K562 (cell line): ENCODE data around the gene MYO1H.

Source experiments
- HDAC2 ChIP-seq: fragments of 450-650 bp; IDR thresholded peaks from 2 replicates; pipeline ENCODE4 v1.6.1; 2016; ENCODE audit warnings: mild to moderate bottlenecking
- MTA3 ChIP-seq: fragments of 450-650 bp; formaldehyde crosslinking; IDR thresholded peaks from 2 replicates; pipeline ENCODE4 v1.6.1; 2017; ENCODE audit warnings: mild to moderate bottlenecking, borderline replicate concordance
- NCOA2 ChIP-seq, 2 experiments: fragments of 450-650 bp; IDR thresholded peaks; 2 replicates each; pipeline ENCODE4 v1.6.1; 2018; ENCODE audit warnings: mild to moderate bottlenecking in 2 of 2, moderate library complexity in 1 of 2; ENCODE audit not compliant: partially characterized antibody in 2 of 2
- POLR2A ChIP-seq: fragments of 450-650 bp; conservative IDR thresholded peaks from 2 replicates; pipeline ENCODE4 v1.6.1; 2016
- SMAD3 ChIP-seq: fragments of 450-650 bp; formaldehyde crosslinking; conservative IDR thresholded peaks from 2 replicates; pipeline ENCODE4 v1.4.0; 2020; ENCODE audit warnings: mild to moderate bottlenecking
- ZBTB8A ChIP-seq: fragments of 450-650 bp; IDR thresholded peaks from 2 replicates; pipeline ENCODE4 v1.6.1; 2018; ENCODE audit warnings: mild to moderate bottlenecking, moderate library complexity; ENCODE audit not compliant: partially characterized antibody
- ZNF184 ChIP-seq: sonication (generic); formaldehyde crosslinking; IDR thresholded peaks from 2 replicates; pipeline ENCODE4 v1.5.0; 2020; ENCODE audit warnings: missing genetic modification reagents
- ZNF384 ChIP-seq: IDR thresholded peaks from 2 replicates; pipeline ENCODE4 v1.6.1; 2012; ENCODE audit warnings: low read depth, low read length, improper control_type of control experiment
- ZNF445 ChIP-seq: fragments of 250-450 bp; sonication (Bioruptor Pico); IDR thresholded peaks from 2 replicates; pipeline ENCODE4 v1.4.0; 2020; ENCODE audit warnings: low read depth, mild to moderate bottlenecking, moderate library complexity
- TF ChIP-seq, protein P1 (sequence below), 3 experiments: IDR thresholded peaks in 2 of 3; conservative IDR thresholded peaks in 1 of 3; 2 replicates each; pipeline ENCODE4 v1.5.1; 2011 to 2012; ENCODE audit warnings: low read length in 3 of 3, mild to moderate bottlenecking in 3 of 3, control low read depth in 2 of 3, improper control_type of control experiment in 1 of 3, inconsistent platforms in 1 of 3, low read depth in 1 of 3, mixed read lengths in 1 of 3, moderate library complexity in 1 of 3; ENCODE audit not compliant: insufficient read depth in 2 of 3
- TF ChIP-seq, protein P2 (sequence below), 2 experiments: fragments of 450-650 bp; formaldehyde crosslinking in 1 of 2; IDR thresholded peaks; 2 replicates each; pipeline versions ENCODE4 v1.4.0 to v1.6.1; 2014 to 2020; ENCODE audit warnings: mild to moderate bottlenecking in 2 of 2, borderline replicate concordance in 1 of 2, low read depth in 1 of 2
- TF ChIP-seq, protein P3 (sequence below): sonication (generic); formaldehyde crosslinking; IDR thresholded peaks from 2 replicates; pipeline ENCODE4 v1.8.1; 2023; ENCODE audit warnings: mild to moderate bottlenecking, missing genetic modification reagents
- TF ChIP-seq, protein P4 (sequence below): fragments of 250-450 bp; sonication (Bioruptor Pico); IDR thresholded peaks from 2 replicates; pipeline ENCODE4 v1.5.0; 2021

DNA sequence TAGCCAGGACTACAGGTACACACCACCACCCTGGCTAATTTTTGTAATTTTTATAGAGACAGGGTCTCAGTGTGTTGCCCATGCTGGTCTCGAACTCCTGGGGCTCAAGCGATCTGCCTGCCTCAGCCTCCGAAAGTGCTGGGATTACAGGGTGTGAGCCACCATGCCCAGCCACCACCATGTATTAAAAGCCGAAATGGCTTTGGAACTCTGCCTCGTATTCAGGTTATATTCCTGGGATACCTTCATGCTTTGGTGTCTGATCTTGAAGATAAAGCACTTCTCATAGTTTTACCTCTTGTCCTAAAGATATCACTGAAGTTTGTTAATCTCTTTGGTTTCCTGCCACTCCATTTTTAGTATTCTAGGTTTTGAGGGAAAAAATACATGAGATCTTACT lies 47.2 kb downstream of the MYO1H start:
- no peak for TF ChIP-seq ZNF445 (CRISPR knock-in tag)
- TF ChIP-seq ZBTB8A = no peak
- no peak for TF ChIP-seq HDAC2
- TF ChIP-seq, protein P1, sequence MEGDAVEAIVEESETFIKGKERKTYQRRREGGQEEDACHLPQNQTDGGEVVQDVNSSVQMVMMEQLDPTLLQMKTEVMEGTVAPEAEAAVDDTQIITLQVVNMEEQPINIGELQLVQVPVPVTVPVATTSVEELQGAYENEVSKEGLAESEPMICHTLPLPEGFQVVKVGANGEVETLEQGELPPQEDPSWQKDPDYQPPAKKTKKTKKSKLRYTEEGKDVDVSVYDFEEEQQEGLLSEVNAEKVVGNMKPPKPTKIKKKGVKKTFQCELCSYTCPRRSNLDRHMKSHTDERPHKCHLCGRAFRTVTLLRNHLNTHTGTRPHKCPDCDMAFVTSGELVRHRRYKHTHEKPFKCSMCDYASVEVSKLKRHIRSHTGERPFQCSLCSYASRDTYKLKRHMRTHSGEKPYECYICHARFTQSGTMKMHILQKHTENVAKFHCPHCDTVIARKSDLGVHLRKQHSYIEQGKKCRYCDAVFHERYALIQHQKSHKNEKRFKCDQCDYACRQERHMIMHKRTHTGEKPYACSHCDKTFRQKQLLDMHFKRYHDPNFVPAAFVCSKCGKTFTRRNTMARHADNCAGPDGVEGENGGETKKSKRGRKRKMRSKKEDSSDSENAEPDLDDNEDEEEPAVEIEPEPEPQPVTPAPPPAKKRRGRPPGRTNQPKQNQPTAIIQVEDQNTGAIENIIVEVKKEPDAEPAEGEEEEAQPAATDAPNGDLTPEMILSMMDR (IDR thresholded peaks at IDR 0.05 in 2 of 3, conservative IDR thresholded peaks at IDR 0.05 in 1 of 3; ENCODE audit: insufficient read depth in 2 of 3, low read depth in 1 of 3, low read length in 3 of 3) = no peak
- TF ChIP-seq, protein P2, sequence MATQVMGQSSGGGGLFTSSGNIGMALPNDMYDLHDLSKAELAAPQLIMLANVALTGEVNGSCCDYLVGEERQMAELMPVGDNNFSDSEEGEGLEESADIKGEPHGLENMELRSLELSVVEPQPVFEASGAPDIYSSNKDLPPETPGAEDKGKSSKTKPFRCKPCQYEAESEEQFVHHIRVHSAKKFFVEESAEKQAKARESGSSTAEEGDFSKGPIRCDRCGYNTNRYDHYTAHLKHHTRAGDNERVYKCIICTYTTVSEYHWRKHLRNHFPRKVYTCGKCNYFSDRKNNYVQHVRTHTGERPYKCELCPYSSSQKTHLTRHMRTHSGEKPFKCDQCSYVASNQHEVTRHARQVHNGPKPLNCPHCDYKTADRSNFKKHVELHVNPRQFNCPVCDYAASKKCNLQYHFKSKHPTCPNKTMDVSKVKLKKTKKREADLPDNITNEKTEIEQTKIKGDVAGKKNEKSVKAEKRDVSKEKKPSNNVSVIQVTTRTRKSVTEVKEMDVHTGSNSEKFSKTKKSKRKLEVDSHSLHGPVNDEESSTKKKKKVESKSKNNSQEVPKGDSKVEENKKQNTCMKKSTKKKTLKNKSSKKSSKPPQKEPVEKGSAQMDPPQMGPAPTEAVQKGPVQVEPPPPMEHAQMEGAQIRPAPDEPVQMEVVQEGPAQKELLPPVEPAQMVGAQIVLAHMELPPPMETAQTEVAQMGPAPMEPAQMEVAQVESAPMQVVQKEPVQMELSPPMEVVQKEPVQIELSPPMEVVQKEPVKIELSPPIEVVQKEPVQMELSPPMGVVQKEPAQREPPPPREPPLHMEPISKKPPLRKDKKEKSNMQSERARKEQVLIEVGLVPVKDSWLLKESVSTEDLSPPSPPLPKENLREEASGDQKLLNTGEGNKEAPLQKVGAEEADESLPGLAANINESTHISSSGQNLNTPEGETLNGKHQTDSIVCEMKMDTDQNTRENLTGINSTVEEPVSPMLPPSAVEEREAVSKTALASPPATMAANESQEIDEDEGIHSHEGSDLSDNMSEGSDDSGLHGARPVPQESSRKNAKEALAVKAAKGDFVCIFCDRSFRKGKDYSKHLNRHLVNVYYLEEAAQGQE (IDR thresholded peaks at IDR 0.05; ENCODE audit: borderline replicate concordance) = no peak
- TF ChIP-seq, protein P2 (CRISPR knock-in tag; IDR thresholded peaks at IDR 0.05; ENCODE audit: low read depth) = no peak
- TF ChIP-seq NCOA2 (IDR thresholded peaks at IDR 0.05; ENCODE audit: partially characterized antibody in 2 of 2) = no peak
- TF ChIP-seq, protein P3, sequence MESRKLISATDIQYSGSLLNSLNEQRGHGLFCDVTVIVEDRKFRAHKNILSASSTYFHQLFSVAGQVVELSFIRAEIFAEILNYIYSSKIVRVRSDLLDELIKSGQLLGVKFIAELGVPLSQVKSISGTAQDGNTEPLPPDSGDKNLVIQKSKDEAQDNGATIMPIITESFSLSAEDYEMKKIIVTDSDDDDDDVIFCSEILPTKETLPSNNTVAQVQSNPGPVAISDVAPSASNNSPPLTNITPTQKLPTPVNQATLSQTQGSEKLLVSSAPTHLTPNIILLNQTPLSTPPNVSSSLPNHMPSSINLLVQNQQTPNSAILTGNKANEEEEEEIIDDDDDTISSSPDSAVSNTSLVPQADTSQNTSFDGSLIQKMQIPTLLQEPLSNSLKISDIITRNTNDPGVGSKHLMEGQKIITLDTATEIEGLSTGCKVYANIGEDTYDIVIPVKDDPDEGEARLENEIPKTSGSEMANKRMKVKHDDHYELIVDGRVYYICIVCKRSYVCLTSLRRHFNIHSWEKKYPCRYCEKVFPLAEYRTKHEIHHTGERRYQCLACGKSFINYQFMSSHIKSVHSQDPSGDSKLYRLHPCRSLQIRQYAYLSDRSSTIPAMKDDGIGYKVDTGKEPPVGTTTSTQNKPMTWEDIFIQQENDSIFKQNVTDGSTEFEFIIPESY (CRISPR knock-in tag) = no peak
- TF ChIP-seq ZNF384 = no peak
- no peak for TF ChIP-seq ZNF184 (CRISPR knock-in tag)
- no peak for TF ChIP-seq POLR2A
- no peak for TF ChIP-seq SMAD3 (CRISPR knock-in tag)
- TF ChIP-seq, protein P4, sequence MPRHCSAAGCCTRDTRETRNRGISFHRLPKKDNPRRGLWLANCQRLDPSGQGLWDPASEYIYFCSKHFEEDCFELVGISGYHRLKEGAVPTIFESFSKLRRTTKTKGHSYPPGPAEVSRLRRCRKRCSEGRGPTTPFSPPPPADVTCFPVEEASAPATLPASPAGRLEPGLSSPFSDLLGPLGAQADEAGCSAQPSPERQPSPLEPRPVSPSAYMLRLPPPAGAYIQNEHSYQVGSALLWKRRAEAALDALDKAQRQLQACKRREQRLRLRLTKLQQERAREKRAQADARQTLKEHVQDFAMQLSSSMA (CRISPR knock-in tag) = no peak
- TF ChIP-seq MTA3 = no peak
